HG03457 (cell line): ENCODE data around the gene PHACTR3.

Experiments
- ATAC-seq: cut with Tn5 transposase; IDR thresholded peaks from one replicate; pipeline ENCODE4 v1.9.1; 2021; ENCODE audit warnings: moderate number of reproducible peaks; ENCODE audit not compliant: unreplicated experiment

Gene PHACTR3

GRCh38 chr20:59645271-59645670 lies 40.9 kb downstream of the PHACTR3 start:
- no peak for ATAC-seq

- ATAC-seq = no peak
Observed at GRCh38 chr20:59645761-59646171, 41.4 kb downstream of the PHACTR3 start.

GRCh38 chr20:59646487-59646886 lies 42.1 kb downstream of the PHACTR3 start:
- no peak for ATAC-seq

GRCh38 chr20:59647271-59647670 lies 42.9 kb downstream of the PHACTR3 start:
- no peak for ATAC-seq

GRCh38 chr20:59648466-59649070 lies 44.2 kb downstream of the PHACTR3 start:
- no peak for ATAC-seq

GRCh38 chr20:59650418-59650817 lies 46.1 kb downstream of the PHACTR3 start:
- no peak for ATAC-seq

- no peak for ATAC-seq
Observed at GRCh38 chr20:59652381-59652780, 48.0 kb downstream of the PHACTR3 start.

GRCh38 chr20:59656417-59656816 lies 52.1 kb downstream of the PHACTR3 start:
- ATAC-seq = no peak

GRCh38 chr20:59657459-59658046 lies 53.2 kb downstream of the PHACTR3 start:
- ATAC-seq = no peak

- ATAC-seq = no peak
Observed at GRCh38 chr20:59660471-59660870, 56.1 kb downstream of the PHACTR3 start.

- no peak for ATAC-seq
Observed at GRCh38 chr20:59661153-59661552, 56.8 kb downstream of the PHACTR3 start.

- no peak for ATAC-seq
Observed at GRCh38 chr20:59661621-59662020, 57.3 kb downstream of the PHACTR3 start.

GRCh38 chr20:59662161-59662560 lies 57.8 kb downstream of the PHACTR3 start:
- ATAC-seq = no peak

- ATAC-seq = no peak
Observed at GRCh38 chr20:59662856-59663512, 58.6 kb downstream of the PHACTR3 start.

- ATAC-seq = no peak
Observed at GRCh38 chr20:59663513-59664060, 59.2 kb downstream of the PHACTR3 start.

GRCh38 chr20:59664421-59664941 lies 60.1 kb downstream of the PHACTR3 start:
- no peak for ATAC-seq

GRCh38 chr20:59665656-59666555 lies 61.6 kb downstream of the PHACTR3 start:
- ATAC-seq = no peak

- no peak for ATAC-seq
Observed at GRCh38 chr20:59666586-59666985, 62.2 kb downstream of the PHACTR3 start.

GRCh38 chr20:59667131-59667530 lies 62.8 kb downstream of the PHACTR3 start:
- ATAC-seq = no peak

- ATAC-seq = no peak
Observed at GRCh38 chr20:59667981-59668515, 63.7 kb downstream of the PHACTR3 start.
